ENCODE measurements around the gene TMEM115.
"Not testable (repeated sequence)": the region's sequence is repeated elsewhere in the genome, so short reads cannot be mapped to it uniquely, and the experiment has no call there.

TMEM115 gene

DNA sequence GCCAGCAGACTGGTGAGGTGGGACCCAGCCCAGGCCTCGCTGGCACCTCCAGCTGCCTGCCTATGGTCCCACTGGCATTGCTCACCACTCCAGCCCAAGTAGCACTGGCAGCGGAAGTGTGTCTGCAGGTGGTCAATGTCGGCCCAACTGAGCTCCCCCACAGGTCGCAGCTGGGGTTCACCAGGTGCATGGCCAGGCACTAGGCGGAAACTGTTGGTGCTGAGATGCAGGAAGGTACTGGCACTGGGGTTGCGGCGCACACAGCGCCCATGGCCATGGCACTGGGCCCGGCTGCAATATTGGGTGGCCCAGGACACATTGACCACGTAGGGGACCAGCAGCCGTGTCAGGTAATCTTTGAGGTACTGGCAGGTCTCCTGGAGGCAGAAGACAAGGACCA is 41.2 kb downstream of the TMEM115 start:
- no peak overlapping the region for H3K4me3 ChIP-seq (ENCODE audit: low read depth, low read length)
- POLR2A ChIA-PET = interaction anchor here (0.7 to 1.2 kb wide), 2 partner anchors 9 to 19 kb away, joined by 4 to 6 read pairs; partner anchors contain the start of genes HYAL3 and NAA80
- DNase-seq (ENCODE audit: low read depth, low spot score) = no peak
- CTCF ChIA-PET = interaction anchor here (2.1 to 3.5 kb wide), 2 partner anchors 19 to 124 kb away, joined by 7 to 11 read pairs; partner anchors contain the start of genes HYAL3 and NAA80
- TF ChIP-seq, protein P1, sequence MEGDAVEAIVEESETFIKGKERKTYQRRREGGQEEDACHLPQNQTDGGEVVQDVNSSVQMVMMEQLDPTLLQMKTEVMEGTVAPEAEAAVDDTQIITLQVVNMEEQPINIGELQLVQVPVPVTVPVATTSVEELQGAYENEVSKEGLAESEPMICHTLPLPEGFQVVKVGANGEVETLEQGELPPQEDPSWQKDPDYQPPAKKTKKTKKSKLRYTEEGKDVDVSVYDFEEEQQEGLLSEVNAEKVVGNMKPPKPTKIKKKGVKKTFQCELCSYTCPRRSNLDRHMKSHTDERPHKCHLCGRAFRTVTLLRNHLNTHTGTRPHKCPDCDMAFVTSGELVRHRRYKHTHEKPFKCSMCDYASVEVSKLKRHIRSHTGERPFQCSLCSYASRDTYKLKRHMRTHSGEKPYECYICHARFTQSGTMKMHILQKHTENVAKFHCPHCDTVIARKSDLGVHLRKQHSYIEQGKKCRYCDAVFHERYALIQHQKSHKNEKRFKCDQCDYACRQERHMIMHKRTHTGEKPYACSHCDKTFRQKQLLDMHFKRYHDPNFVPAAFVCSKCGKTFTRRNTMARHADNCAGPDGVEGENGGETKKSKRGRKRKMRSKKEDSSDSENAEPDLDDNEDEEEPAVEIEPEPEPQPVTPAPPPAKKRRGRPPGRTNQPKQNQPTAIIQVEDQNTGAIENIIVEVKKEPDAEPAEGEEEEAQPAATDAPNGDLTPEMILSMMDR (IDR thresholded peaks at IDR 0.05; ENCODE audit: insufficient read depth, low read length, missing control alignments) = no peak

DNA sequence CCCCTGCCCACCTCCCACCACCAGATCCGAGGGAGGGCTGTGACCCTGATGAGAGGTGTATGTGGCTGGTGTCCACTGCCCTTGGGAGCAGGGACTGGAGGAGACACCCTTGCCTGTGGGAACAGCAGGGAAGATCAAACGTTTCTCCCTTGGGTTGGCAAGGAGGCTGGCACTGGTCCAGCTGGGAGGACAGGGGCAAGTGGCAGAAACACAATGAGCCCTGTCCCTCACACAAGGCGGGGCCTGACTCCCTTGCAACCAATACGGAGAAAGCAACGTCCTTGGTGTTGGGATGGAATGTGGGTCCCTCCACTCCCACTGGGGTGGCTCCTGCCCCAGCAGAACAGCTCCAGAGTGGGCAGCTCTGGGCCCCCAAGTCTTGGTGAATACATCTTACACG is 42.0 kb downstream of the TMEM115 start:
- ChIA-PET POLR2A (interaction anchor here (0.7 to 1.2 kb wide), 2 partner anchors 10 to 18 kb away, joined by 4 to 6 read pairs; partner anchors contain the start of genes HYAL3 and NAA80), CTCF (interaction anchor here (1.0 to 3.5 kb wide), 3 partner anchors 18 to 123 kb away, joined by 3 to 11 read pairs (median 7); partner anchors contain the start of genes HYAL3 and NAA80)
- TF ChIP-seq, protein P1 (IDR thresholded peaks at IDR 0.05; ENCODE audit: insufficient read depth, low read length, missing control alignments) = no peak
- DNase-seq (ENCODE audit: low read depth, low spot score) = no peak
- H3K4me3 ChIP-seq (ENCODE audit: low read depth, low read length) = no peak overlapping the region

DNA sequence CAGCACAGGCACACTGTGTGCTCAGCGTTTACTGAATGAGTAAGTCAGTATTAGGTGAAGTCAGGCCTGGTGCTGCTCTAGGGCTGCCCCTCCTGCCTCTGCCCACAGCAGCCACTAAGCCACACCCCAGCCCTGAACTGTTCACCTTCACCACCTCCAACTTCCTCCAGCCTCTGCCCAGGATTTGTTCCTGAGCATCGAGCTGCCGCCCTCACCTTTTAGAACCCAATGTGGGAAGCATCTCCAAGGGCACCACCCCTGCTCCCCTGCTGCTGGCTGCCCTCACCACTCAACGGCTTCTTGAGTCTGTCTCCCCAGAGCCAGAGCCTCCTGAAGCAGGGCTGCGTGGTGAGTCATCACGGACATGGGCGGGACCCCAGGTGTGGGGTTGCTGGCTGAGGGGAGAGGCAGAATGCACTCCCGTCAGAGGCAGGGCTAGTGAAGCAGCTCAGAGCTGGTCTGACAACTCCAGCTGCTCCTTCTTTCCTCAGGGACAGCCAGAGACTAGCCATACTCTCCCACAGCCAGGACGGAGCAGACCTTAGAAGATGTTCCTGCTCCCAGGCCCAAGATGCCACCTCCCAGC is 42.6 kb downstream of the TMEM115 start:
- ChIA-PET CTCF (interaction anchor here (1.0 to 2.1 kb wide), 2 partner anchors 42 to 123 kb away, joined by 3 to 7 read pairs; no protein-coding TSS in a partner anchor), POLR2A (interaction anchor here (1.2 kb wide), 1 partner anchor 18 kb away, joined by 6 read pairs; the partner anchor contains the start of genes HYAL3 and NAA80)
- DNase-seq (ENCODE audit: low read depth, low spot score) = no peak

DNA sequence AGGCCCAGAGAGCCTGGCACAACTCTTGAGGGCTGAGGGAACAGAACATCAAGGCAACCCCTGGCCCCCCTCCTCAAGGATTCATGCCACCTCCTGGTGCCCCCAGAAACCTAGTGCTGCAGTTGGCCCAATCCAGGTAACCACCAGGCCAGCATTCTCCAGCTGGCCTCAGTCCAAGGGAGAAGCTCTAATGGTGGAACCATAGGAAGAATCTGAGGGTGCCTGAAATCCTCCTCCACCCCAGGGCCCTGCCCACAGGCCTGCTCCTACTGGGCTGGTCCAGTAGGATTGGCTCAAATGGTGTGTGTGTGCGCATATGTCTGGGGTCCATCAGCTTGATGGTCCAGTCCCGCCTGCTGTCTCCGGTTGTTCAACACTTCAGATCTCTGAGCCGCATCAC is 44.5 kb downstream of the TMEM115 start:
- TF ChIP-seq, protein P1 (IDR thresholded peaks at IDR 0.05; ENCODE audit: insufficient read depth, low read length, missing control alignments) = no peak
- ChIA-PET CTCF (interaction anchor here (1.0 to 3.7 kb wide), 7 partner anchors 9 to 122 kb away, joined by 3 to 20 read pairs (median 4); partner anchors contain the start of genes HYAL2, HYAL3 and NAA80), POLR2A (interaction anchor here (1.7 kb wide), 1 partner anchor 15 kb away, joined by 5 read pairs; the partner anchor contains the start of genes HYAL3 and NAA80)
- no peak for DNase-seq (ENCODE audit: low read depth, low spot score)
- H3K4me3 ChIP-seq (ENCODE audit: low read depth, low read length) = no peak overlapping the region

More for the DNA sequence above, 42.6 kb downstream of the TMEM115 start:
- TF ChIP-seq, protein P1 (IDR thresholded peaks at IDR 0.05; ENCODE audit: insufficient read depth, low read length, missing control alignments) = no peak
- no peak overlapping the region for H3K4me3 ChIP-seq (ENCODE audit: low read depth, low read length)

DNA sequence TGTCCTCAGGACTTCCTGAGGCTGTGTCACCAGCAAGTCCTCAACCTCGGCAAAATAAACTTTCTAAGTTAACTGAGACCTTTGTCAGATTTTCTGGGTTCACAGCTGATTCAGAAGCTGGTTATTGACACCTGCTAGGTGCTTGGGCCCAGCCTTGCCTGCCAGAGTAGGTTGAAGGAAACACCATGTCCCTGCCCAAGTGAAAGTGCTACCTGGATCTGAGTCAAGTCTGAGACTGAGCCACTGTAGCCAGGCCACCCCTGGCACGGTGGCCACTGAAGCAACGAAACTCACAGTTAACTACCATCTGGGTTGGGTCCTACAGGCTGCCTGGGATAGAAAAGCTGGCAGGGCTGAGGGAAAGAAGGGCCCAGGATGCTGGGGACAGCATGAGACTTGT is 45.0 kb downstream of the TMEM115 start:
- TF ChIP-seq, protein P1 (IDR thresholded peaks at IDR 0.05; ENCODE audit: insufficient read depth, low read length, missing control alignments) = no peak
- ChIA-PET CTCF (interaction anchor here (1.1 to 3.7 kb wide), 6 partner anchors 9 to 122 kb away, joined by 3 to 20 read pairs (median 4); partner anchors contain the start of genes HYAL2, HYAL3 and NAA80), POLR2A (interaction anchor here (1.7 kb wide), 1 partner anchor 15 kb away, joined by 5 read pairs; the partner anchor contains the start of genes HYAL3 and NAA80)
- DNase-seq (ENCODE audit: low read depth, low spot score) = no peak
- no peak overlapping the region for H3K4me3 ChIP-seq (ENCODE audit: low read depth, low read length)

DNA sequence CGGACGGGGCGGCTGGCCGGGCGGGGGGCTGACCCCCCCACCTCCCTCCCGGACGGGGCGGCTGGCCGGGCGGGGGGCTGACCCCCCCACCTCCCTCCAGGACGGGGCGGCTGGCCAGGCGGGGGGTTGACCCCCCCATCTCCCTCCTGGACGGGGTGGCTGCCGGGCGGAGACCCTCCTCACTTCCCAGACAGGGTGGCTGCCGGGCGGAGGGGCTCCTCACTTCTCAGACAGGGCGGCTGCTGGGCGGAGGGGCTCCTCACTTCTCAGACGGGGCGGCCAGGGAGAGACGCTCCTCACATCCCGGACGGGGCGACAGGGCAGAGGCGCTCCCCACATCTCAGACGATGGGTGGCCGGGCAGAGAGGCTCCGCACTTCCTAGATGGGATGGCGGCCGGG is 47.3 kb downstream of the TMEM115 start:
- CTCF ChIA-PET = not testable (repeated sequence)

More for the DNA sequence above, 47.3 kb downstream of the TMEM115 start:
- DNase-seq (ENCODE audit: low read depth, low spot score); H3K4me3 ChIP-seq (ENCODE audit: low read depth, low read length); POLR2A ChIA-PET: not testable (repeated sequence)

All from AG04449 (cell line).